IPS DF 4.7 (cell line): ENCODE data around the gene IFIT3.
"Not testable (repeated sequence)": the region's sequence is repeated elsewhere in the genome, so short reads cannot be mapped to it uniquely, and the experiment has no call there.

Source experiments
- DNase-seq: peaks from one replicate; pipeline ENCODE4 v3.0.0-alpha.2; 2013; ENCODE audit warnings: low spot score; ENCODE audit errors: extremely low read depth

Gene IFIT3

GRCh38 chr10:89327803-89328441 lies at the start of gene IFIT3:
Gene IFIT3, plus strand, starts transcription at chr10:89327997. Its CDS starts 77 bp downstream, at chr10:89328074.
- no peak for DNase-seq

- no peak for DNase-seq
Observed at GRCh38 chr10:89278034-89278535, 49.7 kb upstream of the IFIT3 start.

GRCh38 chr10:89278900-89279392 lies 48.9 kb upstream of the IFIT3 start:
- DNase-seq: no peak

- no peak for DNase-seq
Observed at GRCh38 chr10:89279421-89279869, 48.4 kb upstream of the IFIT3 start.

GRCh38 chr10:89280508-89280907 lies 47.3 kb upstream of the IFIT3 start:
- DNase-seq: no peak

- DNase-seq: no peak
Observed at GRCh38 chr10:89281606-89282395, 46.0 kb upstream of the IFIT3 start.

- no peak for DNase-seq
Observed at GRCh38 chr10:89283025-89283935, 44.5 kb upstream of the IFIT3 start.

- no peak for DNase-seq
Observed at GRCh38 chr10:89283936-89284475, 43.8 kb upstream of the IFIT3 start.

- DNase-seq: not testable (repeated sequence)
Observed at GRCh38 chr10:89284711-89285110, 43.1 kb upstream of the IFIT3 start.

GRCh38 chr10:89285303-89285702 lies 42.5 kb upstream of the IFIT3 start:
- not testable (repeated sequence) for DNase-seq

GRCh38 chr10:89294721-89295239 lies 33.0 kb upstream of the IFIT3 start:
- DNase-seq: no peak

GRCh38 chr10:89295597-89295996 lies 32.2 kb upstream of the IFIT3 start:
- DNase-seq: no peak

- no peak for DNase-seq
Observed at GRCh38 chr10:89296220-89296648, 31.6 kb upstream of the IFIT3 start.

- DNase-seq: no peak
Observed at GRCh38 chr10:89297356-89297755, 30.4 kb upstream of the IFIT3 start.

GRCh38 chr10:89297791-89298190 lies 30.0 kb upstream of the IFIT3 start:
- no peak for DNase-seq

- DNase-seq: no peak
Observed at GRCh38 chr10:89299031-89299430, 28.8 kb upstream of the IFIT3 start.

GRCh38 chr10:89301232-89301631 lies 26.6 kb upstream of the IFIT3 start:
- no peak for DNase-seq

- no peak for DNase-seq
Observed at GRCh38 chr10:89301721-89302445, 25.9 kb upstream of the IFIT3 start, which contains the start of gene IFIT2. Gene IFIT2, plus strand, starts transcription at chr10:89302046. Its CDS starts 78 bp downstream, at chr10:89302124.

GRCh38 chr10:89302625-89303024 lies 25.2 kb upstream of the IFIT3 start:
- DNase-seq: no peak

GRCh38 chr10:89303161-89303560 lies 24.6 kb upstream of the IFIT3 start:
- no peak for DNase-seq
